K562 (cell line): ENCODE data around the gene CMIP. TPM values are rescaled to one million over a fixed set of nuclear protein-coding genes. Genes with fewer than 3 reads are reported as not detected.

Source experiments
- ATAC-seq: fragments of 200-7000 bp; cut with Tn5 transposase; 3 replicates; pipeline ENCODE4 v1.9.1; 2020; ENCODE audit warnings: moderate library complexity
- BruUV-seq: library from RNA; stranded (reverse); fragments of 400-500 nt; replicated peaks from 2 replicates; lab custom pipeline; 2021; lab: Mats Ljungman, UMichigan
- CTCF ChIA-PET: fragments of 300-600 bp; formaldehyde crosslinking; extraction: SDS; loops from one replicate; lab custom pipeline; 2021; ENCODE audit warnings: low intra/inter-chr PET ratio; lab: Yijun Ruan, JAX
- POLR2A ChIA-PET: fragments of 300-600, 350-650 bp; sonication (Branson Sonifier 250); formaldehyde crosslinking; extraction: SDS; loops from one replicate; lab custom pipeline; 2021; ENCODE audit warnings: antibody characterized with exemption, inconsistent platforms; lab: Yijun Ruan, JAX
- DNase-seq, 4 experiments: peaks; one replicate each; pipeline versions ENCODE4 v3.0.0 to v3.0.0-alpha.2; 2011 to 2018; ENCODE audit warnings: low spot score in 3 of 4, mixed read lengths in 3 of 4; ENCODE audit errors: extremely low read depth in 1 of 4
- FAIRE-seq: peaks from 2 replicates; lab custom pipeline; 2011; peaks lifted over from hg19 to GRCh38; lab: Jason Lieb, UNC
- H2AFZ ChIP-seq: 2 replicates; pipeline ENCODE4 v1.6.0; 2011; ENCODE audit warnings: low read depth, low read length, control low read depth, inconsistent platforms
- H3K27ac ChIP-seq: fragments of 200-600 bp; 3 replicates; pipeline ENCODE4 v1.8.0; 2011; ENCODE audit warnings: low read depth, mild to moderate bottlenecking, control low read depth, inconsistent platforms, low read length, moderate library complexity, mixed read lengths; ENCODE audit errors: extremely low read depth
- H3K27me3 ChIP-seq, 2 experiments: fragments of 300-600 bp in 1 of 2; 2 replicates in 1 of 2; 3 replicates in 1 of 2; pipeline versions ENCODE4 v1.6.0 to v1.8.0; 2011; ENCODE audit warnings: inconsistent platforms in 2 of 2, low read length in 2 of 2, mild to moderate bottlenecking in 1 of 2, mixed read lengths in 1 of 2, moderate library complexity in 1 of 2; ENCODE audit not compliant: control insufficient read depth in 2 of 2, insufficient read depth in 2 of 2
- H3K36me3 ChIP-seq: fragments of 300-600 bp; 3 replicates; pipeline ENCODE4 v1.8.0; 2011; ENCODE audit warnings: mild to moderate bottlenecking, low read length, inconsistent platforms; ENCODE audit not compliant: control insufficient read depth, insufficient read depth
- H3K4me1 ChIP-seq, 2 experiments: fragments of 200-600 bp in 1 of 2; replicated peaks in 1 of 2; 2 replicates in 1 of 2; 3 replicates in 1 of 2; pipeline versions ENCODE4 v1.5.1 to v1.8.0; 2011; ENCODE audit warnings: inconsistent platforms in 2 of 2, low read length in 2 of 2, mild to moderate bottlenecking in 1 of 2, mixed read lengths in 1 of 2, moderate library complexity in 1 of 2; ENCODE audit not compliant: control insufficient read depth in 2 of 2, insufficient read depth in 2 of 2
- H3K4me2 ChIP-seq: 2 replicates; pipeline ENCODE4 v1.6.1; 2011; ENCODE audit warnings: low read length, control low read depth, inconsistent platforms, mixed read lengths; ENCODE audit not compliant: insufficient read depth
- H3K4me3 ChIP-seq: fragments of 200-600 bp; sonication (generic), shearing (Covaris generic); 2 replicates; pipeline ENCODE4 v1.5.1; 2016; ENCODE audit warnings: control low read depth, inconsistent platforms
- H3K79me2 ChIP-seq: fragments of 200-600 bp; 3 replicates; pipeline ENCODE4 v1.8.0; 2011; ENCODE audit warnings: low read length, inconsistent platforms; ENCODE audit not compliant: control insufficient read depth, insufficient read depth
- H3K9ac ChIP-seq, 2 experiments: 2 replicates each; pipeline versions ENCODE4 v1.6.0 to v1.6.1; 2011; ENCODE audit warnings: low read depth in 2 of 2, low read length in 2 of 2, control low read depth in 1 of 2, inconsistent platforms in 1 of 2, mild to moderate bottlenecking in 1 of 2, mixed read lengths in 1 of 2; ENCODE audit not compliant: insufficient read depth in 1 of 2
- H3K9me1 ChIP-seq: one replicate; pipeline ENCODE4 v1.6.0; 2011; ENCODE audit warnings: inconsistent platforms, mild to moderate bottlenecking, low read length, moderate library complexity; ENCODE audit not compliant: control insufficient read depth, insufficient read depth
- H3K9me3 ChIP-seq: replicated peaks from 2 replicates; pipeline ENCODE4 v1.5.1; 2011; ENCODE audit warnings: low read depth, low read length, inconsistent platforms; ENCODE audit not compliant: control insufficient read depth, insufficient read depth
- H4K20me1 ChIP-seq: replicated peaks from 2 replicates; pipeline ENCODE4 v1.6.1; 2011; ENCODE audit warnings: low read length, inconsistent platforms, mixed read lengths; ENCODE audit not compliant: control insufficient read depth, insufficient read depth
- ADNP ChIP-seq: fragments of 200-800 bp; sonication (Bioruptor generic); IDR thresholded peaks from 2 replicates; pipeline ENCODE4 v1.6.1; 2016; ENCODE audit warnings: missing genetic modification characterization, missing compliant biosample characterization
- BRD9 ChIP-seq: fragments of 450-650 bp; IDR thresholded peaks from 2 replicates; pipeline ENCODE4 v1.6.1; 2018; ENCODE audit warnings: low read depth; ENCODE audit not compliant: partially characterized antibody
- C11orf30 ChIP-seq: fragments of 450-650 bp; IDR thresholded peaks from 2 replicates; pipeline ENCODE4 v1.6.1; 2016; ENCODE audit warnings: low read depth, mild to moderate bottlenecking
- CGGBP1 ChIP-seq: fragments of 250-450 bp; sonication (Bioruptor Pico); IDR thresholded peaks from 2 replicates; pipeline ENCODE4 v1.9.0; 2021; ENCODE audit warnings: mild to moderate bottlenecking
- JUN ChIP-seq, 2 experiments: sonication (generic) in 1 of 2; formaldehyde crosslinking in 1 of 2; IDR thresholded peaks; 2 replicates each; pipeline versions ENCODE4 v1.6.1 to v1.8.0; 2012 to 2022; ENCODE audit warnings: borderline replicate concordance in 2 of 2, mild to moderate bottlenecking in 2 of 2, improper control_type of control experiment in 1 of 2, low read depth in 1 of 2, low read length in 1 of 2, missing genetic modification reagents in 1 of 2
- NFATC3 ChIP-seq: fragments of 450-650 bp; IDR thresholded peaks from 2 replicates; pipeline ENCODE4 v1.6.1; 2017; ENCODE audit warnings: mild to moderate bottlenecking
- POLR2H ChIP-seq: IDR thresholded peaks from 2 replicates; pipeline ENCODE4 v1.6.1; 2016; ENCODE audit warnings: missing genetic modification characterization, low read depth, mild to moderate bottlenecking, control low read depth, missing compliant biosample characterization, moderate library complexity
- PTBP1 ChIP-seq: fragments of 200-400 bp; formaldehyde crosslinking; IDR thresholded peaks from 2 replicates; pipeline ENCODE4 v1.6.1; 2017; ENCODE audit warnings: low read depth, low read length
- RBM34 ChIP-seq: fragments of 200-400 bp; formaldehyde crosslinking; IDR thresholded peaks from 2 replicates; pipeline ENCODE4 v1.6.1; 2018; ENCODE audit warnings: low read length, borderline replicate concordance; ENCODE audit not compliant: insufficient read depth
- RFX1 ChIP-seq: fragments of 450-650 bp; IDR thresholded peaks from 2 replicates; pipeline ENCODE4 v1.6.1; 2016; ENCODE audit warnings: mild to moderate bottlenecking, moderate library complexity
- SMC3 ChIP-seq: conservative IDR thresholded peaks from 2 replicates; pipeline ENCODE4 v1.6.1; 2011; ENCODE audit warnings: low read depth, low read length, improper control_type of control experiment; ENCODE audit not compliant: insufficient read depth
- TCF3 ChIP-seq: sonication (generic); formaldehyde crosslinking; IDR thresholded peaks from 2 replicates; pipeline ENCODE4 v1.4.0; 2020; ENCODE audit warnings: mild to moderate bottlenecking, missing genetic modification reagents
- UBTF ChIP-seq, 2 experiments: IDR thresholded peaks; 2 replicates each; pipeline ENCODE4 v1.6.1; 2012; ENCODE audit warnings: improper control_type of control experiment in 2 of 2, low read depth in 2 of 2, low read length in 2 of 2, borderline replicate concordance in 1 of 2
- YY1 ChIP-seq, 3 experiments: IDR thresholded peaks; 2 replicates each; pipeline ENCODE4 v1.6.1; 2011; ENCODE audit warnings: low read length in 2 of 3, mild to moderate bottlenecking in 2 of 3, moderate library complexity in 2 of 3, borderline replicate concordance in 1 of 3, control low read depth in 1 of 3, low read depth in 1 of 3; ENCODE audit not compliant: insufficient read depth in 3 of 3, insufficient replicate concordance in 2 of 3, control insufficient read depth in 1 of 3, insufficient read length in 1 of 3; ENCODE audit errors: extremely low read depth in 1 of 3
- ZKSCAN8 ChIP-seq: fragments of 200-800 bp; sonication (Bioruptor generic); IDR thresholded peaks from 2 replicates; pipeline ENCODE4 v1.6.1; 2016; ENCODE audit warnings: missing genetic modification characterization, missing compliant biosample characterization
- ZNF431 ChIP-seq: sonication (generic); formaldehyde crosslinking; IDR thresholded peaks from 2 replicates; pipeline ENCODE4 v1.8.0; 2022; ENCODE audit warnings: mild to moderate bottlenecking, missing genetic modification reagents
- WGBS: fragments of 100-300 bp; shearing (Covaris generic); methylation state at CpG from one replicate; pipeline ENCODE4 v1.1.6; 2016; ENCODE audit warnings: low coverage, mixed read lengths; ENCODE audit not compliant: insufficient coverage; ENCODE audit errors: missing lambda C conversion rate; 5-methylcytosine and 5-hydroxymethylcytosine counted together
- in situ Hi-C: fragments of 300-500 bp; cut with MboI; formaldehyde crosslinking; loops from 4 replicates; pipeline ENCODE4 v1.15.0; 2018; ENCODE audit warnings: inconsistent platforms, mixed read lengths
- intact Hi-C: fragments of 100-400 bp; cut with micrococcal nuclease; formaldehyde crosslinking; loops from 2 replicates; pipeline ENCODE4 v1.14.2; 2022
- polyA plus RNA-seq, 8 experiments: library from polyadenylated mRNA; depleted of rRNA in 4 of 8; stranded (reverse) in 5 of 8; unstranded in 3 of 8; fragments of >200 nt; fragmentation: Nextera tagmentation in 2 of 8; fragmentation: Illumina TruSeq in 1 of 8; extraction: Ambion mirVana in 2 of 8; extraction: Trizol in 1 of 8; gene quantifications; 2 replicates each; pipeline versions ENCODE4 v1.2.1 to v1.2.3, GENCODE V29; 2011 to 2014; ENCODE audit warnings: inconsistent platforms in 1 of 8, missing spikeins in 1 of 8
- total RNA-seq, 7 experiments: library from RNA; depleted of rRNA in 6 of 7; stranded (reverse); fragments of >200 nt in 6 of 7; fragmentation: Illumina TruSeq in 2 of 7; extraction: Trizol in 2 of 7; gene quantifications; 2 replicates each; pipeline versions ENCODE4 v1.2.1 to v1.2.3, GENCODE V29; 2011 to 2021; ENCODE audit warnings: low replicate concordance in 1 of 7

CMIP gene
- total and polyA plus RNA-seq, 9 of the 15 experiments (the other 6 are each of a cell fraction or from before 2014, with no cell fraction given) = 0.94 to 82.5 (median 10.3) TPM

- no peak for TF ChIP-seq RBM34
- TF ChIP-seq BRD9 = no peak
- TF ChIP-seq CGGBP1 (CRISPR knock-in tag) = no peak
- no peak for TF ChIP-seq YY1 (IDR thresholded peaks at IDR 0.05; ENCODE audit: borderline replicate concordance in 1 of 3, control insufficient read depth in 1 of 3, extremely low read depth in 1 of 3, insufficient read depth in 3 of 3, insufficient read length in 1 of 3, insufficient replicate concordance in 2 of 3, low read depth in 1 of 3, low read length in 2 of 3)
- 0 out of 2 replicates have a peak, but pooled peaks have one; percentile 6 for TF ChIP-seq ADNP (tag)
- TF ChIP-seq PTBP1 = 0 out of 2 replicates have a peak, but pooled peaks have one; percentile 8
- no peak for TF ChIP-seq SMC3
- no peak for TF ChIP-seq POLR2H
- no peak for TF ChIP-seq ZNF431
Measured at GRCh38 chr16:81550432-81550808, 105.8 kb downstream of the CMIP start (continued).

GRCh38 chr16:81551151-81551808 is 106.7 kb downstream of the CMIP start:
- DNase-seq (peak; percentile 36 to 60 (median 46)), FAIRE-seq (peak; percentile 74), ATAC-seq (peak; percentile 87)
- 35% methylated on average over 6 of the region's 6 CpGs for WGBS
- Histone ChIP-seq H3K27ac (peak overlapping the region; percentile 60; the same call in 2 of the 3 replicates), H3K4me1 (peaks cover 16 to 21% of the 10 kb centered on the region in 2 experiments), H3K36me3 (peaks cover 5% of the 10 kb centered on the region; the same call in 1 of the 3 replicates), H2AFZ (no peak overlapping the region), H3K4me2 (peak overlapping the region; percentile 6), H3K9ac (peak overlapping the region in 1 of 2 experiments; percentile 31; a peak in 3 of 4 replicates), H4K20me1 (peaks cover 25% of the 10 kb centered on the region; the same call in 1 of the 2 replicates), H3K9me3 (no peaks in the 10 kb centered on the region), H3K79me2 (peaks cover 85% of the 10 kb centered on the region), H3K9me1 (peaks cover 9% of the 10 kb centered on the region), H3K27me3 (no peaks in the 10 kb centered on the region), H3K4me3 (no peak overlapping the region)
- in situ Hi-C loops (no loop called here), intact Hi-C loops (no loop called here)
- ChIA-PET POLR2A (interaction anchor here (0.6 to 1.5 kb wide), 2 partner anchors 13 to 108 kb away, joined by 3 to 5 read pairs; no protein-coding TSS in a partner anchor), CTCF (no interaction called here)
- BruUV-seq = no TSS peak
- TF ChIP-seq JUN (IDR thresholded peaks at IDR 0.05; ENCODE audit: borderline replicate concordance, low read depth, low read length) = 0 out of 2 replicates have a peak, but pooled peaks have one; percentile 17
- TF ChIP-seq JUN (CRISPR knock-in tag; IDR thresholded peaks at IDR 0.05; ENCODE audit: borderline replicate concordance) = no peak
- TF ChIP-seq UBTF (IDR thresholded peaks at IDR 0.05; ENCODE audit: borderline replicate concordance in 1 of 2, low read depth in 2 of 2, low read length in 2 of 2) = peak in 1 of 2 experiments; percentile 40; a peak in 1 of 4 replicates
- peak; percentile 23; the same call in 1 of the 2 replicates for TF ChIP-seq TCF3
- TF ChIP-seq NFATC3 = no peak
- TF ChIP-seq ZKSCAN8 (CRISPR knock-in tag) = no peak
- peak; percentile 70; the same call in 1 of the 2 replicates for TF ChIP-seq RFX1
- peak; percentile 13; the same call in 1 of the 2 replicates for TF ChIP-seq C11orf30
